Measurements from ENCODE around the gene CGRRF1. TPM values are rescaled to one million over a fixed set of nuclear protein-coding genes. Genes with fewer than 3 reads are reported as not detected.

CGRRF1 gene
- total RNA-seq, 1 donor from 2014 or later: 18.7 TPM

- TF ChIP-seq CTCF (IDR thresholded peaks at IDR 0.05; ENCODE audit: partially characterized antibody, unreplicated experiment): no peak
- DNase-seq: no peak
- Mint-ChIP-seq H3K27ac (ENCODE audit: unreplicated experiment) (no peak overlapping the region), H3K36me3 (ENCODE audit: unreplicated experiment) (no peaks in the 10 kb centered on the region), H3K4me3 (ENCODE audit: unreplicated experiment) (no peak overlapping the region), H3K4me1 (ENCODE audit: low read depth, unreplicated experiment) (no peaks in the 10 kb centered on the region), H3K27me3 (ENCODE audit: unreplicated experiment) (no peaks in the 10 kb centered on the region), H3K9me3 (ENCODE audit: unreplicated experiment) (no peaks in the 10 kb centered on the region)
Observed at GRCh38 chr14:54535646-54536045, 25.9 kb downstream of the CGRRF1 start.

- peaks cover 2% of the 10 kb centered on the region for H3K27me3 Mint-ChIP-seq (ENCODE audit: unreplicated experiment)
- DNase-seq: no peak
- TF ChIP-seq CTCF (IDR thresholded peaks at IDR 0.05; ENCODE audit: partially characterized antibody, unreplicated experiment): no peak
- no peaks in the 10 kb centered on the region for H3K9me3 Mint-ChIP-seq (ENCODE audit: unreplicated experiment)
- H3K36me3 Mint-ChIP-seq (ENCODE audit: unreplicated experiment): no peaks in the 10 kb centered on the region
- H3K4me3 Mint-ChIP-seq (ENCODE audit: unreplicated experiment): no peak overlapping the region
- H3K4me1 Mint-ChIP-seq (ENCODE audit: low read depth, unreplicated experiment): no peaks in the 10 kb centered on the region
- H3K27ac Mint-ChIP-seq (ENCODE audit: unreplicated experiment): no peak overlapping the region
Observed at GRCh38 chr14:54537651-54538050, 27.9 kb downstream of the CGRRF1 start.

- DNase-seq: no peak
- H3K4me1 Mint-ChIP-seq (ENCODE audit: low read depth, unreplicated experiment): no peaks in the 10 kb centered on the region
- no peaks in the 10 kb centered on the region for H3K9me3 Mint-ChIP-seq (ENCODE audit: unreplicated experiment)
- no peaks in the 10 kb centered on the region for H3K36me3 Mint-ChIP-seq (ENCODE audit: unreplicated experiment)
- no peak overlapping the region for H3K4me3 Mint-ChIP-seq (ENCODE audit: unreplicated experiment)
- H3K27ac Mint-ChIP-seq (ENCODE audit: unreplicated experiment): no peak overlapping the region
- no peak for TF ChIP-seq CTCF (IDR thresholded peaks at IDR 0.05; ENCODE audit: partially characterized antibody, unreplicated experiment)
- H3K27me3 Mint-ChIP-seq (ENCODE audit: unreplicated experiment): peaks cover 2% of the 10 kb centered on the region
Observed at GRCh38 chr14:54538055-54538454, 28.3 kb downstream of the CGRRF1 start.

GRCh38 chr14:54547583-54547982 is 37.9 kb downstream of the CGRRF1 start:
- H3K4me3 Mint-ChIP-seq (ENCODE audit: unreplicated experiment): no peak overlapping the region
- no peaks in the 10 kb centered on the region for H3K36me3 Mint-ChIP-seq (ENCODE audit: unreplicated experiment)
- no peak for TF ChIP-seq CTCF (IDR thresholded peaks at IDR 0.05; ENCODE audit: partially characterized antibody, unreplicated experiment)
- no peaks in the 10 kb centered on the region for H3K27me3 Mint-ChIP-seq (ENCODE audit: unreplicated experiment)
- no peaks in the 10 kb centered on the region for H3K4me1 Mint-ChIP-seq (ENCODE audit: low read depth, unreplicated experiment)
- DNase-seq: no peak
- H3K27ac Mint-ChIP-seq (ENCODE audit: unreplicated experiment): no peak overlapping the region
- no peaks in the 10 kb centered on the region for H3K9me3 Mint-ChIP-seq (ENCODE audit: unreplicated experiment)

- DNase-seq: no peak
- no peak overlapping the region for H3K4me3 Mint-ChIP-seq (ENCODE audit: unreplicated experiment)
- no peaks in the 10 kb centered on the region for H3K9me3 Mint-ChIP-seq (ENCODE audit: unreplicated experiment)
- no peaks in the 10 kb centered on the region for H3K4me1 Mint-ChIP-seq (ENCODE audit: low read depth, unreplicated experiment)
- H3K36me3 Mint-ChIP-seq (ENCODE audit: unreplicated experiment): no peaks in the 10 kb centered on the region
- H3K27ac Mint-ChIP-seq (ENCODE audit: unreplicated experiment): no peak overlapping the region
- H3K27me3 Mint-ChIP-seq (ENCODE audit: unreplicated experiment): peaks cover 3% of the 10 kb centered on the region
- TF ChIP-seq CTCF (IDR thresholded peaks at IDR 0.05; ENCODE audit: partially characterized antibody, unreplicated experiment): no peak
Observed at GRCh38 chr14:54548491-54548890, 38.8 kb downstream of the CGRRF1 start.
